NB4 (cell line): Measurements from ENCODE around the gene TLR5.

Source experiments
- CTCF ChIP-seq: IDR thresholded peaks from one replicate; pipeline ENCODE4 v1.5.1; 2012; ENCODE audit warnings: low read depth, low read length
- MAX ChIP-seq: IDR thresholded peaks from 2 replicates; pipeline ENCODE4 v1.6.1; 2011; ENCODE audit warnings: low read depth, low read length
- MYC ChIP-seq: IDR thresholded peaks from 2 replicates; pipeline ENCODE4 v1.6.1; 2011; ENCODE audit warnings: low read depth, low read length
- POLR2A ChIP-seq: IDR thresholded peaks from 2 replicates; pipeline ENCODE4 v1.6.1; 2011; ENCODE audit warnings: mild to moderate bottlenecking; ENCODE audit not compliant: insufficient read length; ENCODE audit errors: extremely low read depth

GRCh38 chr1:223105568-223105967, 37.5 kb downstream of the TLR5 start:
- TF ChIP-seq CTCF (no peak), MAX (no peak), POLR2A (no peak), MYC (no peak)
